HG02884 (cell line): ENCODE results near the gene RNASEL.
"Not testable (repeated sequence)": the region's sequence is repeated elsewhere in the genome, so short reads cannot be mapped to it uniquely, and the experiment has no call there.

Experiments
- ATAC-seq: cut with Tn5 transposase; IDR thresholded peaks from one replicate; pipeline ENCODE4 v1.9.1; 2021; ENCODE audit warnings: mild to moderate bottlenecking, moderate library complexity; ENCODE audit not compliant: unreplicated experiment

Gene RNASEL

GRCh38 chr1:182588500-182589396, at the start of gene RNASEL:
Gene RNASEL, minus strand, starts transcription at chr1:182589256. Its CDS starts 2,450 bp downstream, at chr1:182586806.
- ATAC-seq = peak; percentile 85

- ATAC-seq = no peak
Observed at GRCh38 chr1:182637769-182638168, 48.7 kb upstream of the RNASEL start.

- ATAC-seq = no peak
Observed at GRCh38 chr1:182635871-182636270, 46.8 kb upstream of the RNASEL start.

- no peak for ATAC-seq
Observed at GRCh38 chr1:182634306-182635072, 45.4 kb upstream of the RNASEL start.

- no peak for ATAC-seq
Observed at GRCh38 chr1:182633657-182634281, 44.7 kb upstream of the RNASEL start.

- ATAC-seq = no peak
Observed at GRCh38 chr1:182633031-182633430, 44.0 kb upstream of the RNASEL start.

GRCh38 chr1:182632441-182632857, 43.4 kb upstream of the RNASEL start:
- not testable (repeated sequence) for ATAC-seq

GRCh38 chr1:182631954-182632353, 42.9 kb upstream of the RNASEL start:
- ATAC-seq = no peak

- no peak for ATAC-seq
Observed at GRCh38 chr1:182631053-182631677, 42.1 kb upstream of the RNASEL start.

GRCh38 chr1:182630586-182630985, 41.5 kb upstream of the RNASEL start:
- no peak for ATAC-seq

- no peak for ATAC-seq
Observed at GRCh38 chr1:182629499-182630096, 40.5 kb upstream of the RNASEL start.

GRCh38 chr1:182629080-182629479, 40.0 kb upstream of the RNASEL start:
- ATAC-seq = no peak

GRCh38 chr1:182628657-182629056, 39.6 kb upstream of the RNASEL start:
- no peak for ATAC-seq

- no peak for ATAC-seq
Observed at GRCh38 chr1:182627622-182628021, 38.6 kb upstream of the RNASEL start.

- no peak for ATAC-seq
Observed at GRCh38 chr1:182626527-182626926, 37.5 kb upstream of the RNASEL start.

GRCh38 chr1:182625719-182626504, 36.9 kb upstream of the RNASEL start:
- no peak for ATAC-seq

GRCh38 chr1:182625024-182625423, 36.0 kb upstream of the RNASEL start:
- ATAC-seq = no peak

GRCh38 chr1:182624577-182624976, 35.5 kb upstream of the RNASEL start:
- ATAC-seq = no peak

GRCh38 chr1:182622901-182623528, 34.0 kb upstream of the RNASEL start:
- ATAC-seq = no peak
